ENCODE results near the gene MTUS2.

- no peak for TF ChIP-seq SUZ12 (IDR thresholded peaks at IDR 0.05; ENCODE audit: extremely low read depth, insufficient read depth, insufficient read length)
- no peak for TF ChIP-seq YY1 (IDR thresholded peaks at IDR 0.05; ENCODE audit: insufficient read depth, insufficient read length)
- TF ChIP-seq ZNF274 (IDR thresholded peaks at IDR 0.05; ENCODE audit: low read depth, low read length), result no peak
Observed at GRCh38 chr13:29000826-29001225, 180.7 kb downstream of the MTUS2 start.
